KMS-11 (cell line): ENCODE data around the gene GAB3.

Experiments used
- H2AFZ ChIP-seq: fragments of 200-600 bp; sonication (generic); 2 replicates; pipeline ENCODE4 v1.6.1; 2016; ENCODE audit warnings: antibody characterized with exemption, mixed run types, low read depth
- H3K27ac ChIP-seq: fragments of 200-600 bp; sonication (generic); 2 replicates; pipeline ENCODE4 v1.6.1; 2016; ENCODE audit warnings: mild to moderate bottlenecking, mixed run types
- H3K27me3 ChIP-seq: fragments of 200-600 bp; sonication (generic); 2 replicates; pipeline ENCODE4 v1.6.1; 2017; ENCODE audit warnings: mild to moderate bottlenecking, low read depth, mixed run types, moderate library complexity; ENCODE audit not compliant: insufficient read depth
- H3K36me3 ChIP-seq: fragments of 200-600 bp; sonication (generic); 2 replicates; pipeline ENCODE4 v1.6.1; 2017; ENCODE audit warnings: mild to moderate bottlenecking, mixed run types; ENCODE audit not compliant: insufficient read depth
- H3K4me1 ChIP-seq: fragments of 200-600 bp; sonication (generic); 2 replicates; pipeline ENCODE4 v1.6.1; 2016; ENCODE audit warnings: mild to moderate bottlenecking, low read depth, mixed run types; ENCODE audit not compliant: poor library complexity, severe bottlenecking
- H3K4me2 ChIP-seq: fragments of 200-600 bp; sonication (generic); 2 replicates; pipeline ENCODE4 v1.7.0; 2016; ENCODE audit warnings: mild to moderate bottlenecking, mixed run types
- H3K4me3 ChIP-seq: fragments of 200-600 bp; sonication (generic); IDR thresholded peaks from 2 replicates; pipeline ENCODE4 v1.6.1; 2017; ENCODE audit warnings: low read depth, low read length, mixed read lengths; ENCODE audit not compliant: insufficient read depth
- H3K79me2 ChIP-seq: fragments of 200-600 bp; sonication (generic); 2 replicates; pipeline ENCODE4 v1.6.1; 2016; ENCODE audit warnings: low read depth, mixed run types; ENCODE audit not compliant: insufficient read depth
- H3K9ac ChIP-seq: fragments of 200-600 bp; sonication (generic); 2 replicates; pipeline ENCODE4 v1.6.1; 2016; ENCODE audit warnings: mild to moderate bottlenecking, mixed run types
- H4K20me1 ChIP-seq: fragments of 200-600 bp; sonication (generic); 2 replicates; pipeline ENCODE4 v1.6.1; 2016; ENCODE audit warnings: mild to moderate bottlenecking, mixed run types; ENCODE audit not compliant: insufficient read depth
- CTCF ChIP-seq: fragments of 200-600 bp; sonication (generic); conservative IDR thresholded peaks from 2 replicates; pipeline ENCODE4 v1.6.1; 2017; ENCODE audit warnings: low read depth, mild to moderate bottlenecking, antibody characterized with exemption, low read length, moderate library complexity, mixed read lengths

GAB3 gene

GRCh38 chrX:154737136-154737535 lies 13.7 kb downstream of the GAB3 start:
- no peaks in the 10 kb centered on the region for H3K36me3 ChIP-seq
- TF ChIP-seq CTCF = no peak
- H3K9ac ChIP-seq = no peak overlapping the region
- no peaks in the 10 kb centered on the region for H3K79me2 ChIP-seq
- no peaks in the 10 kb centered on the region for H3K27me3 ChIP-seq
- no peaks in the 10 kb centered on the region for H4K20me1 ChIP-seq
- H3K4me3 ChIP-seq = no peak overlapping the region
- H3K27ac ChIP-seq = no peak overlapping the region
- no peak overlapping the region for H3K4me2 ChIP-seq
- no peak overlapping the region for H2AFZ ChIP-seq
- no peaks in the 10 kb centered on the region for H3K4me1 ChIP-seq

- TF ChIP-seq CTCF = no peak
- Histone ChIP-seq H3K79me2 (no peaks in the 10 kb centered on the region), H2AFZ (no peak overlapping the region), H3K27ac (no peak overlapping the region), H3K36me3 (no peaks in the 10 kb centered on the region), H3K4me2 (no peak overlapping the region), H3K27me3 (no peaks in the 10 kb centered on the region), H3K4me1 (no peaks in the 10 kb centered on the region), H3K4me3 (no peak overlapping the region), H4K20me1 (no peaks in the 10 kb centered on the region), H3K9ac (no peak overlapping the region)
These were observed 15.0 kb downstream of the GAB3 start for GRCh38 chrX:154735695-154736393.

- Histone ChIP-seq H3K4me2 (no peak overlapping the region), H3K27ac (no peak overlapping the region), H3K4me1 (no peaks in the 10 kb centered on the region)
These were observed 16.7 kb downstream of the GAB3 start for GRCh38 chrX:154734061-154734781.

GRCh38 chrX:154733066-154733425 lies 17.8 kb downstream of the GAB3 start:
- Histone ChIP-seq H3K4me1 (no peaks in the 10 kb centered on the region), H4K20me1 (no peaks in the 10 kb centered on the region), H3K4me3 (no peak overlapping the region), H3K27ac (no peak overlapping the region), H2AFZ (no peak overlapping the region), H3K9ac (no peak overlapping the region), H3K79me2 (no peaks in the 10 kb centered on the region), H3K4me2 (no peak overlapping the region), H3K36me3 (no peaks in the 10 kb centered on the region), H3K27me3 (no peaks in the 10 kb centered on the region)
- no peak for TF ChIP-seq CTCF

More at GRCh38 chrX:154734061-154734781, 16.7 kb downstream of the GAB3 start:
- no peak overlapping the region for H2AFZ ChIP-seq
- no peak overlapping the region for H3K9ac ChIP-seq
- no peaks in the 10 kb centered on the region for H4K20me1 ChIP-seq
- H3K27me3 ChIP-seq = no peaks in the 10 kb centered on the region
- no peaks in the 10 kb centered on the region for H3K36me3 ChIP-seq
- no peaks in the 10 kb centered on the region for H3K79me2 ChIP-seq
- H3K4me3 ChIP-seq = no peak overlapping the region
- no peak for TF ChIP-seq CTCF
